Central memory CD8-positive, alpha-beta T cell (primary cell): ENCODE measurements around the gene MSN.
"Not testable (repeated sequence)": the region's sequence is repeated elsewhere in the genome, so short reads cannot be mapped to it uniquely, and the experiment has no call there.

Experiments
- ATAC-seq: fragments of 150-1000 bp; cut with Tn5 transposase; replicated peaks from 2 replicates; pipeline ENCODE4 v1.10.0; 2022; ENCODE audit warnings: mild to moderate bottlenecking, moderate FRiP score, moderate number of reproducible peaks; ENCODE audit not compliant: poor library complexity, severe bottlenecking; ENCODE audit errors: extremely low read depth
- DNase-seq, 2 donors: peaks; one replicate each; pipeline ENCODE4 v3.0.0; 2021; ENCODE audit warnings: low spot score in 2 of 2
- H3K27ac Mint-ChIP-seq: one replicate; pipeline ENCODE4 v1.8.0; 2022; ENCODE audit warnings: low read depth, mild to moderate bottlenecking, moderate library complexity, mixed read lengths
- H3K27me3 Mint-ChIP-seq: one replicate; pipeline ENCODE4 v1.8.0; 2022; ENCODE audit warnings: mixed read lengths
- H3K36me3 Mint-ChIP-seq: one replicate; pipeline ENCODE4 v1.8.0; 2022; ENCODE audit warnings: mild to moderate bottlenecking, moderate library complexity, mixed read lengths; ENCODE audit not compliant: insufficient read depth
- H3K4me1 Mint-ChIP-seq: one replicate; pipeline ENCODE4 v1.8.0; 2022; ENCODE audit warnings: mixed read lengths
- H3K4me3 Mint-ChIP-seq: one replicate; pipeline ENCODE4 v1.8.0; 2022; ENCODE audit warnings: mild to moderate bottlenecking, moderate library complexity, mixed read lengths
- H3K9me3 Mint-ChIP-seq: one replicate; pipeline ENCODE4 v1.8.0; 2022; ENCODE audit warnings: mixed read lengths

The MSN gene

GRCh38 chrX:65667503-65668376 is at the start of gene MSN:
Gene MSN (plus strand): TSS chrX:65667654. CDS start chrX:65667842, 188 bp downstream.
- Mint-ChIP-seq H3K9me3 (no peaks in the 10 kb centered on the region), H3K36me3 (peaks cover 16% of the 10 kb centered on the region), H3K27ac (peak within 1 kb of the TSS; percentile 91), H3K27me3 (no peaks in the 10 kb centered on the region), H3K4me1 (peaks cover 37% of the 10 kb centered on the region), H3K4me3 (peak within 1 kb of the TSS; percentile 97)
- ATAC-seq (peak; percentile 79), DNase-seq (peak; percentile 47 to 59)

GRCh38 chrX:65620096-65620705 is 47.3 kb upstream of the MSN start:
- H3K9me3 Mint-ChIP-seq, H3K27me3 Mint-ChIP-seq, DNase-seq, H3K27ac Mint-ChIP-seq, H3K4me3 Mint-ChIP-seq, H3K36me3 Mint-ChIP-seq, H3K4me1 Mint-ChIP-seq, ATAC-seq: not testable (repeated sequence)

- Mint-ChIP-seq H3K4me3 (no peak overlapping the region), H3K27ac (no peak overlapping the region), H3K36me3 (no peaks in the 10 kb centered on the region), H3K9me3 (no peaks in the 10 kb centered on the region), H3K4me1 (no peaks in the 10 kb centered on the region), H3K27me3 (no peaks in the 10 kb centered on the region)
- ATAC-seq (no peak), DNase-seq (no peak)
Measured at GRCh38 chrX:65630771-65631170, 36.7 kb upstream of the MSN start.

GRCh38 chrX:65633826-65634225 is 33.6 kb upstream of the MSN start:
- no peaks in the 10 kb centered on the region for H3K9me3 Mint-ChIP-seq
- no peaks in the 10 kb centered on the region for H3K36me3 Mint-ChIP-seq
- H3K27ac Mint-ChIP-seq, result no peak overlapping the region
- DNase-seq, result no peak
- H3K4me1 Mint-ChIP-seq, result no peaks in the 10 kb centered on the region
- ATAC-seq, result no peak
- H3K27me3 Mint-ChIP-seq, result no peaks in the 10 kb centered on the region
- H3K4me3 Mint-ChIP-seq, result no peak overlapping the region

- Mint-ChIP-seq H3K36me3 (no peaks in the 10 kb centered on the region), H3K27ac (no peak overlapping the region), H3K9me3 (no peaks in the 10 kb centered on the region), H3K27me3 (no peaks in the 10 kb centered on the region), H3K4me3 (no peak overlapping the region), H3K4me1 (no peaks in the 10 kb centered on the region)
- DNase-seq, result no peak
- no peak for ATAC-seq
Measured at GRCh38 chrX:65634732-65635131, 32.7 kb upstream of the MSN start.

- H3K4me1 Mint-ChIP-seq, result no peaks in the 10 kb centered on the region
- H3K9me3 Mint-ChIP-seq, result no peaks in the 10 kb centered on the region
- H3K27me3 Mint-ChIP-seq, result no peaks in the 10 kb centered on the region
- H3K36me3 Mint-ChIP-seq, result no peaks in the 10 kb centered on the region
- H3K27ac Mint-ChIP-seq, result no peak overlapping the region
- DNase-seq (no peak), ATAC-seq (no peak)
- no peak overlapping the region for H3K4me3 Mint-ChIP-seq
Measured at GRCh38 chrX:65635378-65635777, 32.1 kb upstream of the MSN start.

- DNase-seq, result no peak
- no peak for ATAC-seq
- H3K36me3 Mint-ChIP-seq, result no peaks in the 10 kb centered on the region
- H3K27ac Mint-ChIP-seq, result no peak overlapping the region
- H3K4me1 Mint-ChIP-seq, result no peaks in the 10 kb centered on the region
- no peak overlapping the region for H3K4me3 Mint-ChIP-seq
- H3K9me3 Mint-ChIP-seq, result no peaks in the 10 kb centered on the region
- no peaks in the 10 kb centered on the region for H3K27me3 Mint-ChIP-seq
Measured at GRCh38 chrX:65635822-65636221, 31.6 kb upstream of the MSN start.

GRCh38 chrX:65636261-65636660 is 31.2 kb upstream of the MSN start:
- not testable (repeated sequence) for DNase-seq, ATAC-seq, H3K36me3 Mint-ChIP-seq, H3K4me3 Mint-ChIP-seq, H3K27me3 Mint-ChIP-seq, H3K9me3 Mint-ChIP-seq, H3K27ac Mint-ChIP-seq, H3K4me1 Mint-ChIP-seq

- H3K4me3 Mint-ChIP-seq, result no peak overlapping the region
- ATAC-seq, result no peak
- H3K9me3 Mint-ChIP-seq, result no peaks in the 10 kb centered on the region
- no peaks in the 10 kb centered on the region for H3K4me1 Mint-ChIP-seq
- no peaks in the 10 kb centered on the region for H3K27me3 Mint-ChIP-seq
- no peak overlapping the region for H3K27ac Mint-ChIP-seq
- no peak for DNase-seq
- H3K36me3 Mint-ChIP-seq, result no peaks in the 10 kb centered on the region
Measured at GRCh38 chrX:65637335-65637734, 30.1 kb upstream of the MSN start.

GRCh38 chrX:65642914-65643491 is 24.5 kb upstream of the MSN start:
- ATAC-seq, result no peak
- Mint-ChIP-seq H3K36me3 (no peaks in the 10 kb centered on the region), H3K4me3 (no peak overlapping the region), H3K27ac (no peak overlapping the region), H3K4me1 (no peaks in the 10 kb centered on the region), H3K9me3 (no peaks in the 10 kb centered on the region), H3K27me3 (no peaks in the 10 kb centered on the region)
- no peak for DNase-seq

GRCh38 chrX:65643531-65644052 is 23.9 kb upstream of the MSN start:
- Mint-ChIP-seq H3K9me3 (no peaks in the 10 kb centered on the region), H3K36me3 (no peaks in the 10 kb centered on the region)
- no peak for DNase-seq

GRCh38 chrX:65644621-65645289 is 22.7 kb upstream of the MSN start:
- Mint-ChIP-seq H3K9me3 (no peaks in the 10 kb centered on the region), H3K4me3 (no peak overlapping the region), H3K4me1 (no peaks in the 10 kb centered on the region), H3K27me3 (no peaks in the 10 kb centered on the region), H3K36me3 (no peaks in the 10 kb centered on the region), H3K27ac (no peak overlapping the region)
- no peak for DNase-seq
- no peak for ATAC-seq

More at GRCh38 chrX:65643531-65644052, 23.9 kb upstream of the MSN start:
- no peaks in the 10 kb centered on the region for H3K27me3 Mint-ChIP-seq
- ATAC-seq, result no peak
- no peak overlapping the region for H3K27ac Mint-ChIP-seq
- H3K4me3 Mint-ChIP-seq, result no peak overlapping the region
- no peaks in the 10 kb centered on the region for H3K4me1 Mint-ChIP-seq
